Neural cell (in vitro differentiated cells): ENCODE results near the gene ANKS1B. TPM values are rescaled to one million over a fixed set of nuclear protein-coding genes. Genes with fewer than 3 reads are reported as not detected.

Experiments
- H2AFZ ChIP-seq: fragments of 200-600, 300-800 bp; sonication (generic), shearing (Covaris generic); 2 replicates; pipeline ENCODE4 v1.6.0; 2014; ENCODE audit warnings: low read depth, mild to moderate bottlenecking, antibody characterized with exemption, low read length, moderate library complexity
- H3F3A ChIP-seq: fragments of 200-600 bp; shearing (Covaris generic); 2 replicates; pipeline ENCODE4 v1.6.1; 2016; ENCODE audit warnings: mild to moderate bottlenecking, moderate library complexity, mixed read lengths, antibody characterized with exemption, low read length; ENCODE audit not compliant: insufficient read depth, poor library complexity, severe bottlenecking
- H3K27ac ChIP-seq: fragments of 200-600, 300-800 bp; sonication (generic), shearing (Covaris generic); 2 replicates; pipeline ENCODE4 v1.5.1; 2014; ENCODE audit warnings: mild to moderate bottlenecking, low read length, moderate library complexity
- H3K27me3 ChIP-seq: fragments of 300-800, 200-600 bp; sonication (generic), shearing (Covaris generic); 2 replicates; pipeline ENCODE4 v1.6.0; 2014; ENCODE audit warnings: mild to moderate bottlenecking, low read depth, low read length, moderate library complexity; ENCODE audit not compliant: insufficient read depth
- H3K36me3 ChIP-seq: fragments of 300-800, 200-600 bp; sonication (generic), shearing (Covaris generic); 2 replicates; pipeline ENCODE4 v1.5.1; 2014; ENCODE audit warnings: mild to moderate bottlenecking, antibody characterized with exemption, low read length, moderate library complexity; ENCODE audit not compliant: insufficient read depth
- H3K4me2 ChIP-seq: fragments of 300-800, 200-600 bp; sonication (generic), shearing (Covaris generic); 2 replicates; pipeline ENCODE4 v1.6.0; 2014; ENCODE audit warnings: mild to moderate bottlenecking, low read length
- H3K4me3 ChIP-seq: fragments of 300-800, 200-600 bp; sonication (generic), shearing (Covaris generic); 2 replicates; pipeline ENCODE4 v1.5.1; 2014; ENCODE audit warnings: mild to moderate bottlenecking, low read length, moderate library complexity
- H3K79me2 ChIP-seq: fragments of 200-600 bp; shearing (Covaris generic); replicated peaks from 2 replicates; pipeline ENCODE4 v1.6.0; 2014; ENCODE audit warnings: mild to moderate bottlenecking, low read length, moderate library complexity; ENCODE audit not compliant: insufficient read depth
- H3K9ac ChIP-seq: fragments of 300-800, 200-600 bp; sonication (generic), shearing (Covaris generic); 2 replicates; pipeline ENCODE4 v1.6.1; 2016; ENCODE audit warnings: mild to moderate bottlenecking, low read length, mixed read lengths
- H3K9me2 ChIP-seq: fragments of 200-600 bp; shearing (Covaris generic); 2 replicates; pipeline ENCODE4 v1.6.1; 2016; ENCODE audit warnings: mild to moderate bottlenecking, low read length, mixed read lengths; ENCODE audit not compliant: insufficient read depth
- H3K9me3 ChIP-seq: fragments of 200-600, 300-800 bp; sonication (generic), shearing (Covaris generic); 2 replicates; pipeline ENCODE4 v1.6.1; 2016; ENCODE audit warnings: mild to moderate bottlenecking, mixed run types, low read length, moderate library complexity, mixed read lengths
- H4K20me1 ChIP-seq: fragments of 200-600 bp; shearing (Covaris generic); 2 replicates; pipeline ENCODE4 v1.6.1; 2016; ENCODE audit warnings: mild to moderate bottlenecking, mixed run types; ENCODE audit not compliant: insufficient read depth
- EP300 ChIP-seq: fragments of 450-650 bp; conservative IDR thresholded peaks from 2 replicates; pipeline ENCODE4 v1.6.1; 2014; ENCODE audit warnings: antibody characterized with exemption, mild to moderate bottlenecking, moderate library complexity; ENCODE audit not compliant: poor library complexity, severe bottlenecking
- EZH2 ChIP-seq: fragments of 200-600, 300-800 bp; shearing (Covaris generic), sonication (generic); IDR thresholded peaks from 2 replicates; pipeline ENCODE4 v1.6.1; 2014; ENCODE audit warnings: antibody characterized with exemption, low read length, borderline replicate concordance, mild to moderate bottlenecking; ENCODE audit not compliant: insufficient read depth, poor library complexity, severe bottlenecking
- MXI1 ChIP-seq: fragments of 450-650 bp; conservative IDR thresholded peaks from 2 replicates; pipeline ENCODE4 v1.6.1; 2014; ENCODE audit warnings: antibody characterized with exemption, mild to moderate bottlenecking; ENCODE audit not compliant: poor library complexity, severe bottlenecking
- POLR2AphosphoS5 ChIP-seq: IDR thresholded peaks from 2 replicates; pipeline ENCODE4 v1.6.1; 2012
- RAD21 ChIP-seq: fragments of 450-650 bp; conservative IDR thresholded peaks from 2 replicates; pipeline ENCODE4 v1.6.1; 2014; ENCODE audit warnings: antibody characterized with exemption, mild to moderate bottlenecking, moderate library complexity
- REST ChIP-seq: IDR thresholded peaks from 2 replicates; pipeline ENCODE4 v1.6.1; 2012; ENCODE audit warnings: borderline replicate concordance
- SMC3 ChIP-seq: fragments of 450-650 bp; conservative IDR thresholded peaks from 2 replicates; pipeline ENCODE4 v1.6.1; 2014; ENCODE audit warnings: antibody characterized with exemption, mild to moderate bottlenecking, moderate library complexity; ENCODE audit not compliant: poor library complexity
- TAF1 ChIP-seq: IDR thresholded peaks from 2 replicates; pipeline ENCODE4 v1.6.1; 2012; ENCODE audit warnings: low read depth
- polyA plus RNA-seq: library from polyadenylated mRNA; depleted of rRNA; stranded (reverse); fragments of >200 nt; gene quantifications from 2 replicates; pipeline ENCODE4 v1.2.3, GENCODE V29; 2014
- TF ChIP-seq, protein P1 (sequence below): fragments of 450-650 bp; IDR thresholded peaks from 2 replicates; pipeline ENCODE4 v1.5.1; 2014; ENCODE audit warnings: antibody characterized with exemption, mild to moderate bottlenecking, moderate library complexity; ENCODE audit not compliant: poor library complexity, severe bottlenecking

Gene ANKS1B
- polyA plus RNA-seq, 1 donor from 2014 or later, result 65.6 TPM

- Histone ChIP-seq H3K27ac (no peak overlapping the region), H3K36me3 (no peaks in the 10 kb centered on the region), H3K79me2 (no peaks in the 10 kb centered on the region), H3K9ac (no peak overlapping the region), H3K9me2 (no peaks in the 10 kb centered on the region), H3K27me3 (no peaks in the 10 kb centered on the region), H3K4me3 (no peak overlapping the region), H4K20me1 (no peaks in the 10 kb centered on the region), H3K4me2 (no peak overlapping the region), H3K9me3 (no peaks in the 10 kb centered on the region), H3F3A (no peaks in the 10 kb centered on the region), H2AFZ (no peak overlapping the region)
- TF ChIP-seq, protein P1, sequence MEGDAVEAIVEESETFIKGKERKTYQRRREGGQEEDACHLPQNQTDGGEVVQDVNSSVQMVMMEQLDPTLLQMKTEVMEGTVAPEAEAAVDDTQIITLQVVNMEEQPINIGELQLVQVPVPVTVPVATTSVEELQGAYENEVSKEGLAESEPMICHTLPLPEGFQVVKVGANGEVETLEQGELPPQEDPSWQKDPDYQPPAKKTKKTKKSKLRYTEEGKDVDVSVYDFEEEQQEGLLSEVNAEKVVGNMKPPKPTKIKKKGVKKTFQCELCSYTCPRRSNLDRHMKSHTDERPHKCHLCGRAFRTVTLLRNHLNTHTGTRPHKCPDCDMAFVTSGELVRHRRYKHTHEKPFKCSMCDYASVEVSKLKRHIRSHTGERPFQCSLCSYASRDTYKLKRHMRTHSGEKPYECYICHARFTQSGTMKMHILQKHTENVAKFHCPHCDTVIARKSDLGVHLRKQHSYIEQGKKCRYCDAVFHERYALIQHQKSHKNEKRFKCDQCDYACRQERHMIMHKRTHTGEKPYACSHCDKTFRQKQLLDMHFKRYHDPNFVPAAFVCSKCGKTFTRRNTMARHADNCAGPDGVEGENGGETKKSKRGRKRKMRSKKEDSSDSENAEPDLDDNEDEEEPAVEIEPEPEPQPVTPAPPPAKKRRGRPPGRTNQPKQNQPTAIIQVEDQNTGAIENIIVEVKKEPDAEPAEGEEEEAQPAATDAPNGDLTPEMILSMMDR, result no peak
These were observed 38.6 kb downstream of the ANKS1B start for GRCh38 chr12:99946131-99946530.

DNA sequence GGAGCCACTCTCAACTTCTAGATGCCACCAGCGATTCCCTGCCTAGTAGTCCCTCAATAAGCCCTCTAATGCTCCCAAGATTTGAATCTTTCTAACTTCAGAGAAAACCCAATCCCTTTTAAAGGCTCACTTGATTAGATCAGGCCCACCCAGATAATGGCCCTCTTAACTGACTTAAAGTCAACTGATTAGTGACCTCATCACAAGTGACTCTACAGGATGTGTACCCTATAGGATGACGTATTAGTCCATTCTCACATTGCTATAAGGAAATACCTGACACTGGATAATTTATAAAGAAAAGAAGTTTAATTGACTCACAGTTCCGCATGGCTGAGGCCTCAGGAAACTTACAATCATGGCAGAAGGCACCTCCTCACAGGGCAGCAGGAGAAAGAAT lies 49.1 kb downstream of the ANKS1B start:
- no peaks in the 10 kb centered on the region for H3K9me2 ChIP-seq
- H3K4me2 ChIP-seq, result no peak overlapping the region
- no peak overlapping the region for H3K27ac ChIP-seq
- no peak overlapping the region for H3K4me3 ChIP-seq
- H4K20me1 ChIP-seq, result no peaks in the 10 kb centered on the region
- no peak overlapping the region for H3K9ac ChIP-seq
- H2AFZ ChIP-seq, result no peak overlapping the region
- no peaks in the 10 kb centered on the region for H3K9me3 ChIP-seq
- H3K36me3 ChIP-seq, result no peaks in the 10 kb centered on the region
- no peaks in the 10 kb centered on the region for H3K27me3 ChIP-seq
- TF ChIP-seq SMC3, result no peak
- TF ChIP-seq RAD21, result no peak
- no peak for TF ChIP-seq TAF1
- TF ChIP-seq MXI1, result no peak
- TF ChIP-seq EZH2, result no peak
- TF ChIP-seq, protein P1, result no peak
- TF ChIP-seq POLR2AphosphoS5, result no peak
- TF ChIP-seq EP300, result no peak
- no peak for TF ChIP-seq REST
- H3F3A ChIP-seq, result no peaks in the 10 kb centered on the region
- no peaks in the 10 kb centered on the region for H3K79me2 ChIP-seq
